K562 (cell line): ENCODE results near the gene NEUROD2. TPM values are rescaled to one million over a fixed set of nuclear protein-coding genes. Genes with fewer than 3 reads are reported as not detected.

Experiments
- ATAC-seq: fragments of 200-7000 bp; cut with Tn5 transposase; 3 replicates; pipeline ENCODE4 v1.9.1; 2020; ENCODE audit warnings: moderate library complexity
- BruUV-seq: library from RNA; stranded (reverse); fragments of 400-500 nt; replicated peaks from 2 replicates; lab custom pipeline; 2021; lab: Mats Ljungman, UMichigan
- CTCF ChIA-PET: fragments of 300-600 bp; formaldehyde crosslinking; extraction: SDS; loops from one replicate; lab custom pipeline; 2021; ENCODE audit warnings: low intra/inter-chr PET ratio; lab: Yijun Ruan, JAX
- POLR2A ChIA-PET: fragments of 300-600, 350-650 bp; sonication (Branson Sonifier 250); formaldehyde crosslinking; extraction: SDS; loops from one replicate; lab custom pipeline; 2021; ENCODE audit warnings: antibody characterized with exemption, inconsistent platforms; lab: Yijun Ruan, JAX
- DNase-seq, 4 experiments: peaks; one replicate each; pipeline versions ENCODE4 v3.0.0 to v3.0.0-alpha.2; 2011 to 2018; ENCODE audit warnings: low spot score in 3 of 4, mixed read lengths in 3 of 4; ENCODE audit errors: extremely low read depth in 1 of 4
- FAIRE-seq: peaks from 2 replicates; lab custom pipeline; 2011; peaks lifted over from hg19 to GRCh38; lab: Jason Lieb, UNC
- H2AFZ ChIP-seq: 2 replicates; pipeline ENCODE4 v1.6.0; 2011; ENCODE audit warnings: low read depth, low read length, control low read depth, inconsistent platforms
- H3K27ac ChIP-seq: fragments of 200-600 bp; 3 replicates; pipeline ENCODE4 v1.8.0; 2011; ENCODE audit warnings: low read depth, mild to moderate bottlenecking, control low read depth, inconsistent platforms, low read length, moderate library complexity, mixed read lengths; ENCODE audit errors: extremely low read depth
- H3K27me3 ChIP-seq, 2 experiments: fragments of 300-600 bp in 1 of 2; 2 replicates in 1 of 2; 3 replicates in 1 of 2; pipeline versions ENCODE4 v1.6.0 to v1.8.0; 2011; ENCODE audit warnings: inconsistent platforms in 2 of 2, low read length in 2 of 2, mild to moderate bottlenecking in 1 of 2, mixed read lengths in 1 of 2, moderate library complexity in 1 of 2; ENCODE audit not compliant: control insufficient read depth in 2 of 2, insufficient read depth in 2 of 2
- H3K36me3 ChIP-seq: fragments of 300-600 bp; 3 replicates; pipeline ENCODE4 v1.8.0; 2011; ENCODE audit warnings: mild to moderate bottlenecking, low read length, inconsistent platforms; ENCODE audit not compliant: control insufficient read depth, insufficient read depth
- H3K4me1 ChIP-seq, 2 experiments: fragments of 200-600 bp in 1 of 2; replicated peaks in 1 of 2; 2 replicates in 1 of 2; 3 replicates in 1 of 2; pipeline versions ENCODE4 v1.5.1 to v1.8.0; 2011; ENCODE audit warnings: inconsistent platforms in 2 of 2, low read length in 2 of 2, mild to moderate bottlenecking in 1 of 2, mixed read lengths in 1 of 2, moderate library complexity in 1 of 2; ENCODE audit not compliant: control insufficient read depth in 2 of 2, insufficient read depth in 2 of 2
- H3K4me2 ChIP-seq: 2 replicates; pipeline ENCODE4 v1.6.1; 2011; ENCODE audit warnings: low read length, control low read depth, inconsistent platforms, mixed read lengths; ENCODE audit not compliant: insufficient read depth
- H3K4me3 ChIP-seq: fragments of 200-600 bp; sonication (generic), shearing (Covaris generic); 2 replicates; pipeline ENCODE4 v1.5.1; 2016; ENCODE audit warnings: control low read depth, inconsistent platforms
- H3K79me2 ChIP-seq: fragments of 200-600 bp; 3 replicates; pipeline ENCODE4 v1.8.0; 2011; ENCODE audit warnings: low read length, inconsistent platforms; ENCODE audit not compliant: control insufficient read depth, insufficient read depth
- H3K9ac ChIP-seq, 2 experiments: 2 replicates each; pipeline versions ENCODE4 v1.6.0 to v1.6.1; 2011; ENCODE audit warnings: low read depth in 2 of 2, low read length in 2 of 2, control low read depth in 1 of 2, inconsistent platforms in 1 of 2, mild to moderate bottlenecking in 1 of 2, mixed read lengths in 1 of 2; ENCODE audit not compliant: insufficient read depth in 1 of 2
- H3K9me1 ChIP-seq: one replicate; pipeline ENCODE4 v1.6.0; 2011; ENCODE audit warnings: inconsistent platforms, mild to moderate bottlenecking, low read length, moderate library complexity; ENCODE audit not compliant: control insufficient read depth, insufficient read depth
- H3K9me3 ChIP-seq: replicated peaks from 2 replicates; pipeline ENCODE4 v1.5.1; 2011; ENCODE audit warnings: low read depth, low read length, inconsistent platforms; ENCODE audit not compliant: control insufficient read depth, insufficient read depth
- H4K20me1 ChIP-seq: replicated peaks from 2 replicates; pipeline ENCODE4 v1.6.1; 2011; ENCODE audit warnings: low read length, inconsistent platforms, mixed read lengths; ENCODE audit not compliant: control insufficient read depth, insufficient read depth
- ADNP ChIP-seq: fragments of 200-800 bp; sonication (Bioruptor generic); IDR thresholded peaks from 2 replicates; pipeline ENCODE4 v1.6.1; 2016; ENCODE audit warnings: missing genetic modification characterization, missing compliant biosample characterization
- ARNT ChIP-seq, 2 experiments: fragments of 450-650 bp; IDR thresholded peaks; 2 replicates each; pipeline ENCODE4 v1.6.1; 2016; ENCODE audit warnings: mild to moderate bottlenecking in 1 of 2
- ATF3 ChIP-seq, 2 experiments: fragments of 450-650 bp in 1 of 2; sonication (generic) in 1 of 2; formaldehyde crosslinking in 1 of 2; IDR thresholded peaks in 1 of 2; conservative IDR thresholded peaks in 1 of 2; 2 replicates each; pipeline versions ENCODE4 v1.6.1 to v1.8.1; 2016 to 2023; ENCODE audit warnings: mild to moderate bottlenecking in 2 of 2, moderate library complexity in 2 of 2, inconsistent platforms in 1 of 2, missing genetic modification reagents in 1 of 2
- CEBPG ChIP-seq, 3 experiments: fragments of 200-800 bp in 1 of 3; sonication (Bioruptor generic) in 1 of 3; sonication (generic) in 1 of 3; formaldehyde crosslinking in 1 of 3; IDR thresholded peaks in 2 of 3; conservative IDR thresholded peaks in 1 of 3; 2 replicates each; pipeline versions ENCODE4 v1.6.1 to v1.8.0; 2016 to 2022; ENCODE audit warnings: missing compliant biosample characterization in 2 of 3, missing genetic modification characterization in 2 of 3, mild to moderate bottlenecking in 1 of 3, missing genetic modification reagents in 1 of 3
- FOXJ2 ChIP-seq: fragments of 200-800 bp; sonication (Bioruptor generic); IDR thresholded peaks from 2 replicates; pipeline ENCODE4 v1.6.1; 2016; ENCODE audit warnings: missing genetic modification characterization, missing compliant biosample characterization
- FOXK1 ChIP-seq: sonication (generic); formaldehyde crosslinking; IDR thresholded peaks from 2 replicates; pipeline ENCODE4 v1.8.0; 2022; ENCODE audit warnings: missing genetic modification reagents, mild to moderate bottlenecking, borderline replicate concordance
- ILF3 ChIP-seq: fragments of 450-650 bp; IDR thresholded peaks from 2 replicates; pipeline ENCODE4 v1.6.1; 2018; ENCODE audit warnings: antibody characterized with exemption, mild to moderate bottlenecking, moderate library complexity, borderline replicate concordance
- MYNN ChIP-seq, 2 experiments: sonication (generic); formaldehyde crosslinking in 1 of 2; IDR thresholded peaks; 2 replicates each; pipeline versions ENCODE4 v1.5.0 to v1.6.1; 2016 to 2020; ENCODE audit warnings: antibody characterized with exemption in 1 of 2, missing genetic modification reagents in 1 of 2
- RFX1 ChIP-seq: fragments of 450-650 bp; IDR thresholded peaks from 2 replicates; pipeline ENCODE4 v1.6.1; 2016; ENCODE audit warnings: mild to moderate bottlenecking, moderate library complexity
- TCF3 ChIP-seq: sonication (generic); formaldehyde crosslinking; IDR thresholded peaks from 2 replicates; pipeline ENCODE4 v1.4.0; 2020; ENCODE audit warnings: mild to moderate bottlenecking, missing genetic modification reagents
- UBTF ChIP-seq, 2 experiments: IDR thresholded peaks; 2 replicates each; pipeline ENCODE4 v1.6.1; 2012; ENCODE audit warnings: improper control_type of control experiment in 2 of 2, low read depth in 2 of 2, low read length in 2 of 2, borderline replicate concordance in 1 of 2
- ZKSCAN1 ChIP-seq: fragments of 150-350 bp; IDR thresholded peaks from 2 replicates; pipeline ENCODE4 v1.6.1; 2016; ENCODE audit warnings: low read depth, low read length
- ZNF133 ChIP-seq: fragments of 250-450 bp; sonication (Bioruptor Pico); IDR thresholded peaks from 2 replicates; pipeline ENCODE4 v1.4.0; 2020; ENCODE audit warnings: mild to moderate bottlenecking
- ZNF408 ChIP-seq: fragments of 250-450 bp; sonication (Bioruptor Pico); IDR thresholded peaks from 2 replicates; pipeline ENCODE4 v1.4.0; 2020; ENCODE audit warnings: low read depth, mild to moderate bottlenecking, moderate library complexity
- ZNF740 ChIP-seq, 3 experiments: fragments of 200-800 bp in 1 of 3; sonication (Bioruptor generic) in 1 of 3; sonication (generic) in 1 of 3; formaldehyde crosslinking in 1 of 3; IDR thresholded peaks; 2 replicates each; pipeline versions ENCODE4 v1.6.1 to v1.8.0; 2016 to 2022; ENCODE audit warnings: mild to moderate bottlenecking in 2 of 3, missing compliant biosample characterization in 2 of 3, missing genetic modification characterization in 2 of 3, missing genetic modification reagents in 1 of 3
- WGBS: fragments of 100-300 bp; shearing (Covaris generic); methylation state at CpG from one replicate; pipeline ENCODE4 v1.1.6; 2016; ENCODE audit warnings: low coverage, mixed read lengths; ENCODE audit not compliant: insufficient coverage; ENCODE audit errors: missing lambda C conversion rate; 5-methylcytosine and 5-hydroxymethylcytosine counted together
- in situ Hi-C: fragments of 300-500 bp; cut with MboI; formaldehyde crosslinking; loops from 4 replicates; pipeline ENCODE4 v1.15.0; 2018; ENCODE audit warnings: inconsistent platforms, mixed read lengths
- intact Hi-C: fragments of 100-400 bp; cut with micrococcal nuclease; formaldehyde crosslinking; loops from 2 replicates; pipeline ENCODE4 v1.14.2; 2022
- polyA plus RNA-seq, 8 experiments: library from polyadenylated mRNA; depleted of rRNA in 4 of 8; stranded (reverse) in 5 of 8; unstranded in 3 of 8; fragments of >200 nt; fragmentation: Nextera tagmentation in 2 of 8; fragmentation: Illumina TruSeq in 1 of 8; extraction: Ambion mirVana in 2 of 8; extraction: Trizol in 1 of 8; gene quantifications; 2 replicates each; pipeline versions ENCODE4 v1.2.1 to v1.2.3, GENCODE V29; 2011 to 2014; ENCODE audit warnings: inconsistent platforms in 1 of 8, missing spikeins in 1 of 8
- total RNA-seq, 7 experiments: library from RNA; depleted of rRNA in 6 of 7; stranded (reverse); fragments of >200 nt in 6 of 7; fragmentation: Illumina TruSeq in 2 of 7; extraction: Trizol in 2 of 7; gene quantifications; 2 replicates each; pipeline versions ENCODE4 v1.2.1 to v1.2.3, GENCODE V29; 2011 to 2021; ENCODE audit warnings: low replicate concordance in 1 of 7

NEUROD2 gene
- total and polyA plus RNA-seq, 9 of the 15 experiments (the other 6 are each of a cell fraction or from before 2014, with no cell fraction given), result not detected

GRCh38 chr17:39579318-39580081 is 28.2 kb downstream of the NEUROD2 start:
- no peak for FAIRE-seq
- POLR2A ChIA-PET, result interaction anchor here (0.6 to 1.1 kb wide), 2 partner anchors 9 to 26 kb away, joined by 3 read pairs; no protein-coding TSS in a partner anchor

More at GRCh38 chr17:39579318-39580081, 28.2 kb downstream of the NEUROD2 start:
- Histone ChIP-seq H3K4me1 (no peaks in the 10 kb centered on the region; a peak in 1 of 5 replicates), H2AFZ (no peak overlapping the region), H3K4me3 (no peak overlapping the region), H4K20me1 (0 out of 2 replicates have a peak, but pooled peaks cover 7% of the 10 kb centered on the region), H3K36me3 (no peaks in the 10 kb centered on the region), H3K4me2 (no peak overlapping the region), H3K9me3 (no peaks in the 10 kb centered on the region), H3K27ac (no peak overlapping the region), H3K27me3 (peaks cover 27 to 51% of the 10 kb centered on the region in 2 experiments), H3K9me1 (peaks cover 4% of the 10 kb centered on the region), H3K79me2 (no peaks in the 10 kb centered on the region), H3K9ac (peak overlapping the region in 1 of 2 experiments; percentile 40; a peak in 1 of 4 replicates)
- TF ChIP-seq ATF3 (IDR thresholded peaks at IDR 0.05) (no peak), ATF3 (CRISPR knock-in tag; conservative IDR thresholded peaks at IDR 0.05) (no peak), RFX1 (no peak), ZNF133 (CRISPR knock-in tag) (no peak), ZNF740 (CRISPR knock-in tag; IDR thresholded peaks at IDR 0.05) (no peak), ZNF740 (tag; IDR thresholded peaks at IDR 0.05) (no peak), UBTF (IDR thresholded peaks at IDR 0.05; ENCODE audit: borderline replicate concordance in 1 of 2, low read depth in 2 of 2, low read length in 2 of 2) (no peak), FOXK1 (CRISPR knock-in tag) (no peak), FOXJ2 (tag) (no peak), CEBPG (CRISPR knock-in tag; IDR thresholded peaks at IDR 0.05) (no peak), CEBPG (tag; conservative IDR thresholded peaks at IDR 0.05 in 1 of 2, IDR thresholded peaks at IDR 0.05 in 1 of 2) (no peak), ILF3 (no peak), ZNF408 (no peak), ADNP (no peak), TCF3 (CRISPR knock-in tag) (no peak), MYNN (IDR thresholded peaks at IDR 0.05) (no peak), MYNN (CRISPR knock-in tag; IDR thresholded peaks at IDR 0.05) (no peak), ZKSCAN1 (no peak), ARNT (IDR thresholded peaks at IDR 0.05) (no peak)
- WGBS, result 3% methylated on average over 8 of the region's 8 CpGs
- intact Hi-C loops, result no loop called here
- no peak for ATAC-seq
- in situ Hi-C loops, result no loop called here
- CTCF ChIA-PET, result no interaction called here
- no TSS peak for BruUV-seq
- no peak for DNase-seq
